Measurements from ENCODE around the gene CTPS1. TPM values are rescaled to one million over a fixed set of nuclear protein-coding genes. Genes with fewer than 3 reads are reported as not detected.

CTPS1 gene
- total RNA-seq, 1 experiment from 2014 or later, result 139 TPM

DNA sequence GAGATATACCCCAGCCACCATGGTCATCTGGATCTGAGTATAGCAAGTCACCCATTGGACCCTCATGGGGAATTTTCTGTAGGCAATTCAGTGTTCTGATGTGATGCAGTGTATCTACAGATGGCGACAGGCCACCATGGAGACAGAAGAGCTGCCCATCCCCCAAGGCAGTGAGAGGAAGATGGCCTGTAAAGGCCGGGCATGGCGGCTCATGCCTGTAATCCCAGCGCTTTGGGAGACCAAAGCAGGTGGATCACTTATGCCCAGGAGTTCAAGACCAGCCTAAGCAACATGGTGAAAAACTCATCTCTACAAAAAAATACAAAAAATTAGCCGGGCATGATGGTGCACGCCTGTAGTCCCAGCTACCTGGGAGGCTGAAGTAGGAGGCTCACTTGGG lies 41.1 kb upstream of the CTPS1 start:
- H3K9me3 ChIP-seq (ENCODE audit: low read depth, low read length, poor library complexity, severe bottlenecking), result no peaks in the 10 kb centered on the region
- intact Hi-C loops (cut with micrococcal nuclease; ENCODE audit: unreplicated experiment), result no loop called here
- no peaks in the 10 kb centered on the region for H3K4me1 ChIP-seq (ENCODE audit: insufficient read depth, low read length, poor library complexity, severe bottlenecking)
- no peak overlapping the region for H3K27ac ChIP-seq (ENCODE audit: low read depth, low read length, poor library complexity, severe bottlenecking)
- no peaks in the 10 kb centered on the region for H3K36me3 ChIP-seq (ENCODE audit: insufficient read depth, low read length, poor library complexity, severe bottlenecking)
- ChIA-PET POLR2A (ENCODE audit: low non-redundant PET) (no interaction called here), CTCF (no interaction called here)
- H3K27me3 ChIP-seq (replicated peaks; ENCODE audit: insufficient read depth, low read depth, low read length, poor library complexity), result no peaks in the 10 kb centered on the region
- no peak for DNase-seq (ENCODE audit: low spot score)
- TF ChIP-seq, protein P1, sequence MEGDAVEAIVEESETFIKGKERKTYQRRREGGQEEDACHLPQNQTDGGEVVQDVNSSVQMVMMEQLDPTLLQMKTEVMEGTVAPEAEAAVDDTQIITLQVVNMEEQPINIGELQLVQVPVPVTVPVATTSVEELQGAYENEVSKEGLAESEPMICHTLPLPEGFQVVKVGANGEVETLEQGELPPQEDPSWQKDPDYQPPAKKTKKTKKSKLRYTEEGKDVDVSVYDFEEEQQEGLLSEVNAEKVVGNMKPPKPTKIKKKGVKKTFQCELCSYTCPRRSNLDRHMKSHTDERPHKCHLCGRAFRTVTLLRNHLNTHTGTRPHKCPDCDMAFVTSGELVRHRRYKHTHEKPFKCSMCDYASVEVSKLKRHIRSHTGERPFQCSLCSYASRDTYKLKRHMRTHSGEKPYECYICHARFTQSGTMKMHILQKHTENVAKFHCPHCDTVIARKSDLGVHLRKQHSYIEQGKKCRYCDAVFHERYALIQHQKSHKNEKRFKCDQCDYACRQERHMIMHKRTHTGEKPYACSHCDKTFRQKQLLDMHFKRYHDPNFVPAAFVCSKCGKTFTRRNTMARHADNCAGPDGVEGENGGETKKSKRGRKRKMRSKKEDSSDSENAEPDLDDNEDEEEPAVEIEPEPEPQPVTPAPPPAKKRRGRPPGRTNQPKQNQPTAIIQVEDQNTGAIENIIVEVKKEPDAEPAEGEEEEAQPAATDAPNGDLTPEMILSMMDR (conservative IDR thresholded peaks at IDR 0.05; ENCODE audit: low read depth, low read length), result no peak
- TF ChIP-seq EZH2 (IDR thresholded peaks at IDR 0.05; ENCODE audit: borderline replicate concordance, low read depth, low read length, poor library complexity, severe bottlenecking), result no peak
- BruUV-seq (replicated peaks), result no TSS peak
- no peak overlapping the region for H3K4me3 ChIP-seq (ENCODE audit: low read depth, low read length, poor library complexity, severe bottlenecking)

DNA sequence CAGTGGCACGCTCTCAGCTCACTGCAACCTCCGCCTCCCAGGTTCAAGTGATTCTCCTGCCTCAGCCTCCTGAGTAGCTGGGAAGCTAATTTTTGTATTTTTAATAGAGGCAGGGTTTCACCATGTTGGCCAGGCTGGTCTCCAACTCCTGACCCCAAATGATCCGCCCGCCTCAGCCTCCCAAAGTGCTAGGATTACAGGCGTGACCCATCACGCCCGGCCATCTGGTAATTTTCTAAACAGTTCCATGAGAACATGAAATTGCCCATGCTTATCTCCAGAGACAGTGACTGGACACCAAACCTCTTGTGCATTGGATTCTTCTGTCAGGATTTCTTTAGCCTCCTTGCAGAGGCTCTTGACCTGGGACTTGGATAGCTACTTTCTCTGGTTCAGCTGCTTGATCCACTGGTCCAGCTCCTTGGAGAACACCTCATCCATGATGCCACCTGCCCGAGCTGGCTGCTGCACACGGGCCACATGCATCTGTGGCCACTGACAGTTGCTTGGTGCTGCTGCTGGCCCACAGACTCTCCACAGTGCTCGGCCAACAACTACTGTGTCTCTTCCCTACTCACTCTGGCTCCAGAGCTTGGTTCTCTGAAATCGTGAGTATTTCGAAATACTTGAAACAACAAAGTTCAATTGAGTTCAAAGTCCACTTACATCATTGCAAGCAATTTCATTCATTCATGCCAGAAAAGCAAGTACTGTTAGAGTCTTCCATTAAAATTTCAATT lies 40.0 kb upstream of the CTPS1 start:
- no peaks in the 10 kb centered on the region for H3K9me3 ChIP-seq (ENCODE audit: low read depth, low read length, poor library complexity, severe bottlenecking)
- no peak for DNase-seq (ENCODE audit: low spot score)
- intact Hi-C loops (cut with micrococcal nuclease; ENCODE audit: unreplicated experiment), result no loop called here
- ChIA-PET CTCF (interaction anchor here (0.6 kb wide), 1 partner anchor 10 kb away, joined by 4 read pairs; no protein-coding TSS in a partner anchor), POLR2A (ENCODE audit: low non-redundant PET) (interaction anchor here (0.9 kb wide), 1 partner anchor 56 kb away, joined by 6 read pairs; no protein-coding TSS in a partner anchor)
- H3K4me1 ChIP-seq (ENCODE audit: insufficient read depth, low read length, poor library complexity, severe bottlenecking), result no peaks in the 10 kb centered on the region
- no peak overlapping the region for H3K4me3 ChIP-seq (ENCODE audit: low read depth, low read length, poor library complexity, severe bottlenecking)
- no peak overlapping the region for H3K27ac ChIP-seq (ENCODE audit: low read depth, low read length, poor library complexity, severe bottlenecking)
- TF ChIP-seq, protein P1 (conservative IDR thresholded peaks at IDR 0.05; ENCODE audit: low read depth, low read length), result no peak
- no peak for TF ChIP-seq EZH2 (IDR thresholded peaks at IDR 0.05; ENCODE audit: borderline replicate concordance, low read depth, low read length, poor library complexity, severe bottlenecking)
- no peaks in the 10 kb centered on the region for H3K36me3 ChIP-seq (ENCODE audit: insufficient read depth, low read length, poor library complexity, severe bottlenecking)
- no peaks in the 10 kb centered on the region for H3K27me3 ChIP-seq (replicated peaks; ENCODE audit: insufficient read depth, low read depth, low read length, poor library complexity)
- no TSS peak for BruUV-seq (replicated peaks)

DNA sequence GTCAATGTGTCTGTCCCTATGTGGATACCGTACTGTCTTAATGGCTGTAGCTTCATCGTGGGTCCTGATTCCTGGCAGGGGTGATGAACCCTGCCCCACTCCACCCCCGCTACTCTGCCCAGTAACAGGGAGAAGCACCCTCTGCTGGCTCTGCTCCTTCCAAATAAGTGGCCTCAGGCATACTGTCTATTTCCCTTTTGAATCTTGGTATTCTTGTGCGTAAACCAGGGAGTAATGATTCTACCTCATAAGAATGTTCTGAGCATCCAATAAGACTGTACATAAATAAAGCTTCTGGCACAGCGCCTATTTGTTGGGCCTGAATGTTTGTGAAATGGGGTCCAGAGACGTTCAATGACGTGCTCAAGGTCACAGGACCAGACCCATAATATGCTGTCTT lies 35.2 kb upstream of the CTPS1 start:
- Histone ChIP-seq H3K27ac (ENCODE audit: low read depth, low read length, poor library complexity, severe bottlenecking) (no peak overlapping the region), H3K27me3 (replicated peaks; ENCODE audit: insufficient read depth, low read depth, low read length, poor library complexity) (no peaks in the 10 kb centered on the region), H3K4me3 (ENCODE audit: low read depth, low read length, poor library complexity, severe bottlenecking) (no peak overlapping the region), H3K4me1 (ENCODE audit: insufficient read depth, low read length, poor library complexity, severe bottlenecking) (peaks cover 4% of the 10 kb centered on the region), H3K9me3 (ENCODE audit: low read depth, low read length, poor library complexity, severe bottlenecking) (no peaks in the 10 kb centered on the region), H3K36me3 (ENCODE audit: insufficient read depth, low read length, poor library complexity, severe bottlenecking) (no peaks in the 10 kb centered on the region)
- TF ChIP-seq EZH2 (IDR thresholded peaks at IDR 0.05; ENCODE audit: borderline replicate concordance, low read depth, low read length, poor library complexity, severe bottlenecking), result no peak
- TF ChIP-seq, protein P1 (conservative IDR thresholded peaks at IDR 0.05; ENCODE audit: low read depth, low read length), result no peak
- ChIA-PET POLR2A (ENCODE audit: low non-redundant PET) (no interaction called here), CTCF (no interaction called here)
- no TSS peak for BruUV-seq (replicated peaks)
- intact Hi-C loops (cut with micrococcal nuclease; ENCODE audit: unreplicated experiment), result no loop called here
- DNase-seq (ENCODE audit: low spot score), result no peak
